Endodermal cell (in vitro differentiated cells): ENCODE measurements around the gene PHC2. TPM values are rescaled to one million over a fixed set of nuclear protein-coding genes. Genes with fewer than 3 reads are reported as not detected.

Experiments
- DNase-seq: peaks from one replicate; pipeline ENCODE4 v3.0.0-alpha.2; 2017
- H3K27ac ChIP-seq: 2 replicates; pipeline ENCODE4 v1.5.1; 2013; ENCODE audit warnings: mild to moderate bottlenecking, low read depth, low read length, moderate library complexity
- H3K27me3 ChIP-seq: 2 replicates; pipeline ENCODE4 v1.6.1; 2013; ENCODE audit warnings: mild to moderate bottlenecking, low read length, moderate library complexity; ENCODE audit not compliant: insufficient read depth, control insufficient read depth, poor library complexity, severe bottlenecking
- H3K36me3 ChIP-seq: 2 replicates; pipeline ENCODE4 v1.7.0; 2013; ENCODE audit warnings: mild to moderate bottlenecking, low read length, moderate library complexity; ENCODE audit not compliant: control insufficient read depth, insufficient read depth
- H3K4me1 ChIP-seq: one replicate; pipeline ENCODE4 v1.7.0; 2013; ENCODE audit warnings: low read length; ENCODE audit not compliant: control insufficient read depth, insufficient read depth
- H3K4me3 ChIP-seq: 2 replicates; pipeline ENCODE4 v1.5.1; 2013; ENCODE audit warnings: mild to moderate bottlenecking, low read length, moderate library complexity
- H3K9ac ChIP-seq: 2 replicates; pipeline ENCODE4 v1.6.1; 2013; ENCODE audit warnings: mild to moderate bottlenecking, low read length, moderate library complexity; ENCODE audit not compliant: poor library complexity, severe bottlenecking; ENCODE audit errors: extremely low read depth
- H3K9me3 ChIP-seq: 2 replicates; pipeline ENCODE4 v1.6.1; 2013; ENCODE audit warnings: mild to moderate bottlenecking, low read length, moderate library complexity; ENCODE audit not compliant: control insufficient read depth
- H3K27ac Mint-ChIP-seq: 2 replicates; pipeline ENCODE4 v1.8.0; 2020; ENCODE audit warnings: mixed read lengths
- H3K27me3 Mint-ChIP-seq: 2 replicates; pipeline ENCODE4 v1.8.0; 2021; ENCODE audit warnings: mild to moderate bottlenecking, mixed read lengths; ENCODE audit not compliant: insufficient read depth
- H3K36me3 Mint-ChIP-seq: 2 replicates; pipeline ENCODE4 v1.8.0; 2020; ENCODE audit warnings: low read depth, mixed read lengths
- H3K4me1 Mint-ChIP-seq: 2 replicates; pipeline ENCODE4 v1.8.0; 2020; ENCODE audit warnings: mixed read lengths
- H3K4me3 Mint-ChIP-seq: 2 replicates; pipeline ENCODE4 v1.8.0; 2020; ENCODE audit warnings: mild to moderate bottlenecking, moderate library complexity, mixed read lengths
- H3K9me3 Mint-ChIP-seq: 2 replicates; pipeline ENCODE4 v1.8.0; 2020; ENCODE audit warnings: mild to moderate bottlenecking, mixed read lengths
- CTCF ChIP-seq: fragments of 200-600 bp; sonication (generic); conservative IDR thresholded peaks from 2 replicates; pipeline ENCODE4 v1.5.0; 2021; ENCODE audit warnings: antibody characterized with exemption, mild to moderate bottlenecking
- WGBS, 2 experiments: methylation state at CpG; one replicate each; pipeline versions ENCODE4 v1.1.5 to v1.1.7; 2013; ENCODE audit warnings: missing lambda C conversion rate in 2 of 2, mixed read lengths in 1 of 2; ENCODE audit not compliant: insufficient coverage in 1 of 2, insufficient read length in 1 of 2; 5-methylcytosine and 5-hydroxymethylcytosine counted together
- total RNA-seq, 2 donors: library from RNA; stranded (reverse); fragmentation: NEBNext Ultra II Directional in 1 of 2; extraction: Animal tissue kit (Norgen Biotek cat#: 25700) in 1 of 2; gene quantifications; 2 replicates in 1 of 2; 3 replicates in 1 of 2; pipeline ENCODE4 v1.2.1, GENCODE V29; 2021

PHC2 gene
- total RNA-seq, 2 donors from 2014 or later: 32.1 to 43.9 TPM

DNA sequence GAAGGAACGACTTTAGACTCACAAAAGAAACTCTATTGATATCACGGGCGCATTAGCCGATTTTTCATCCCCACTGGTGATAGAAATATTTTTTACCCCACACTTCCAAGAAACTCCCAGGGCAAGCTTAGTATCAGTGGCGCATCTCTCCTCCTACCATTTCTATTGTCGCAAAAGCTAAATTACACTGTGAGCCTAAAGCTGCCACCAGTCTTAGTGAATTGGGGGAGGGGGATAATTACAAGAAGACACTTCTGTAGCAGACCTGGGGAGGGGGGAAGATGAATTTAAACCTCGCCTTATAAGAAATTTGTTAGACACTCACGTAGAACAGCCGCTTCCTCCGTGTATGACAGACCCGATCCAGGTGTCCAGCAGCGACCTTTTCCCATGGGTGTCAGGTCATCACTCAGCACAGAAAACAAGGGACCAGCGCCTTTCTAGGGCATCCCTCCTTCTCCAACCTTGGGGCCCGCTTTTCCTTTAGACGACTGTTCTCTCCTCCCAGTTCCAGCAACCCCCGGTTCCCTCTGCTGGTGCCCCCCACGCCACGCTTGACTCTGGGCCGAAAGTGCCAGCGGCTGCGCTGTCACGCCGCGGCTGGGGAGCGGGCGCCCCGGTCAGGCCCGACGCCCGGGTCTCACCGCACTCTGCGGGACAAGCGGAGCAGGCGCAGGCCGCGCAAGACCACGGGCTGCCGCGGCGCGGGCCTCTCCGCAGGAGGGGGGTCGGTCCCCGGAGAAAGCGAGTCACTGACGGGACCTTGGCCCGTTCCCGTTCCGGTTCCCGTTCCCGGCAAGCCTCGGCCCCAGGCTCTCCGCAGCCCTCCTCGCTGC, 821 bp downstream of the PHC2 start:
- no peaks in the 10 kb centered on the region for H3K9me3 ChIP-seq
- H3K4me3 ChIP-seq: peak overlapping the region; percentile 78
- Mint-ChIP-seq H3K36me3 (no peaks in the 10 kb centered on the region), H3K27ac (no peak overlapping the region), H3K27me3 (peaks cover 7% of the 10 kb centered on the region), H3K4me1 (peaks cover 4% of the 10 kb centered on the region), H3K9me3 (no peaks in the 10 kb centered on the region), H3K4me3 (no peak overlapping the region)
- H3K4me1 ChIP-seq: peaks cover 8% of the 10 kb centered on the region
- DNase-seq: no peak
- TF ChIP-seq CTCF: no peak
- no peaks in the 10 kb centered on the region for H3K36me3 ChIP-seq
- H3K9ac ChIP-seq: no peak overlapping the region
- peaks cover 27% of the 10 kb centered on the region for H3K27me3 ChIP-seq
- WGBS, 2 experiments: 3 to 7% methylated on average over 9 to 54 of the region's 54 CpGs
- H3K27ac ChIP-seq: no peak overlapping the region

- H3K36me3 ChIP-seq: no peaks in the 10 kb centered on the region
- TF ChIP-seq CTCF: no peak
- H3K4me1 ChIP-seq: peaks cover 8% of the 10 kb centered on the region
- no peak overlapping the region for H3K9ac ChIP-seq
- WGBS, 2 experiments: 38 to 58% methylated on average over 2 of the region's 2 CpGs
- DNase-seq: no peak
- H3K27ac ChIP-seq: no peak overlapping the region
- Mint-ChIP-seq H3K4me3 (no peak overlapping the region), H3K4me1 (peaks cover 4% of the 10 kb centered on the region), H3K9me3 (no peaks in the 10 kb centered on the region), H3K27me3 (peaks cover 7% of the 10 kb centered on the region), H3K36me3 (no peaks in the 10 kb centered on the region), H3K27ac (no peak overlapping the region)
- peaks cover 27% of the 10 kb centered on the region for H3K27me3 ChIP-seq
- H3K9me3 ChIP-seq: no peaks in the 10 kb centered on the region
- H3K4me3 ChIP-seq: peak overlapping the region; percentile 78
Measured at GRCh38 chr1:33429332-33429731, 1.6 kb downstream of the PHC2 start.

- no peak overlapping the region for H3K27ac Mint-ChIP-seq
- 91 to 100% methylated on average over 1 to 2 of the region's 2 CpGs for WGBS, 2 experiments
- no peak overlapping the region for H3K4me3 Mint-ChIP-seq
- Histone ChIP-seq H3K9ac (no peak overlapping the region), H3K4me1 (peaks cover 8% of the 10 kb centered on the region), H3K9me3 (no peaks in the 10 kb centered on the region), H3K36me3 (no peaks in the 10 kb centered on the region), H3K27ac (no peak overlapping the region), H3K27me3 (peaks cover 27% of the 10 kb centered on the region), H3K4me3 (no peak overlapping the region)
- no peak for DNase-seq
- no peak for TF ChIP-seq CTCF
- peaks cover 4% of the 10 kb centered on the region for H3K4me1 Mint-ChIP-seq
- no peaks in the 10 kb centered on the region for H3K9me3 Mint-ChIP-seq
- no peaks in the 10 kb centered on the region for H3K36me3 Mint-ChIP-seq
- H3K27me3 Mint-ChIP-seq: peaks cover 7% of the 10 kb centered on the region
Measured at GRCh38 chr1:33428661-33429060, 2.2 kb downstream of the PHC2 start.
